Parathyroid adenoma (tissue), 2 donors: ENCODE results near the gene F10.

Source experiments
- H2AFZ ChIP-seq: fragments of 300-600 bp; sonication (generic); one replicate; pipeline ENCODE4 v1.7.0; 2017; ENCODE audit warnings: antibody characterized with exemption, mild to moderate bottlenecking
- H3K27ac ChIP-seq: fragments of 300-600 bp; sonication (generic); one replicate; pipeline ENCODE4 v1.7.0; 2017
- H3K27me3 ChIP-seq: fragments of 300-600 bp; sonication (generic); one replicate; pipeline ENCODE4 v1.7.0; 2017; ENCODE audit warnings: low read length; ENCODE audit not compliant: control insufficient read depth, insufficient read depth
- H3K36me3 ChIP-seq: fragments of 300-600 bp; sonication (generic); one replicate; pipeline ENCODE4 v1.7.0; 2017; ENCODE audit warnings: low read length; ENCODE audit not compliant: control insufficient read depth, insufficient read depth
- H3K4me1 ChIP-seq: fragments of 300-600 bp; sonication (generic); one replicate; pipeline ENCODE4 v1.7.0; 2017; ENCODE audit warnings: control low read depth
- H3K4me2 ChIP-seq: fragments of 300-600 bp; sonication (generic); one replicate; pipeline ENCODE4 v1.7.0; 2017; ENCODE audit warnings: low read length
- H3K4me3 ChIP-seq: fragments of 300-600 bp; sonication (generic); one replicate; pipeline ENCODE4 v1.7.0; 2017; ENCODE audit warnings: low read depth, low read length
- H3K79me2 ChIP-seq: fragments of 300-600 bp; sonication (generic); one replicate; pipeline ENCODE4 v1.7.0; 2017; ENCODE audit warnings: control low read depth
- H3K9ac ChIP-seq: fragments of 300-600 bp; sonication (generic); one replicate; pipeline ENCODE4 v1.7.0; 2017; ENCODE audit warnings: mild to moderate bottlenecking
- H3K9me3 ChIP-seq: fragments of 300-600 bp; sonication (generic); one replicate; pipeline ENCODE4 v1.7.0; 2017; ENCODE audit warnings: low read length; ENCODE audit not compliant: control insufficient read depth
- CTCF ChIP-seq: fragments of 300-600 bp; sonication (generic); IDR thresholded peaks from one replicate; pipeline ENCODE4 v1.7.0; 2017; ENCODE audit warnings: antibody characterized with exemption, mild to moderate bottlenecking
- donor health status: primary hyperparathyroidism.

Gene F10

GRCh38 chr13:113092776-113093579 is 29.6 kb upstream of the F10 start:
- Histone ChIP-seq H2AFZ (no peak overlapping the region), H3K4me3 (no peak overlapping the region), H3K4me2 (no peak overlapping the region), H3K79me2 (no peaks in the 10 kb centered on the region), H3K36me3 (no peaks in the 10 kb centered on the region), H3K9ac (no peak overlapping the region), H3K27ac (no peak overlapping the region), H3K9me3 (no peaks in the 10 kb centered on the region), H3K27me3 (no peaks in the 10 kb centered on the region), H3K4me1 (no peaks in the 10 kb centered on the region)
- no peak for TF ChIP-seq CTCF

- H3K4me3 ChIP-seq: no peak overlapping the region
- H3K27me3 ChIP-seq: no peaks in the 10 kb centered on the region
- no peak overlapping the region for H3K4me2 ChIP-seq
- no peak overlapping the region for H3K9ac ChIP-seq
- no peaks in the 10 kb centered on the region for H3K9me3 ChIP-seq
- H3K4me1 ChIP-seq: no peaks in the 10 kb centered on the region
- no peak for TF ChIP-seq CTCF
- H3K36me3 ChIP-seq: no peaks in the 10 kb centered on the region
- H2AFZ ChIP-seq: no peak overlapping the region
- no peak overlapping the region for H3K27ac ChIP-seq
- no peaks in the 10 kb centered on the region for H3K79me2 ChIP-seq
Observed at GRCh38 chr13:113093580-113094409, 28.8 kb upstream of the F10 start.

- H3K4me3 ChIP-seq: no peak overlapping the region
- H3K36me3 ChIP-seq: no peaks in the 10 kb centered on the region
Observed at GRCh38 chr13:113094410-113094800, 28.2 kb upstream of the F10 start.

GRCh38 chr13:113095146-113096051 is 27.2 kb upstream of the F10 start:
- H3K36me3 ChIP-seq: no peaks in the 10 kb centered on the region
- no peaks in the 10 kb centered on the region for H3K4me1 ChIP-seq
- no peak for TF ChIP-seq CTCF
- no peak overlapping the region for H2AFZ ChIP-seq
- H3K9ac ChIP-seq: no peak overlapping the region
- H3K4me3 ChIP-seq: no peak overlapping the region
- no peak overlapping the region for H3K4me2 ChIP-seq
- H3K27me3 ChIP-seq: no peaks in the 10 kb centered on the region
- H3K79me2 ChIP-seq: no peaks in the 10 kb centered on the region
- H3K27ac ChIP-seq: no peak overlapping the region
- H3K9me3 ChIP-seq: no peaks in the 10 kb centered on the region

More at GRCh38 chr13:113094410-113094800, 28.2 kb upstream of the F10 start:
- Histone ChIP-seq H3K9ac (no peak overlapping the region), H3K27ac (no peak overlapping the region), H3K27me3 (no peaks in the 10 kb centered on the region), H3K4me2 (no peak overlapping the region), H3K79me2 (no peaks in the 10 kb centered on the region), H2AFZ (no peak overlapping the region), H3K4me1 (no peaks in the 10 kb centered on the region), H3K9me3 (no peaks in the 10 kb centered on the region)
- no peak for TF ChIP-seq CTCF
